ENCODE measurements around the gene SLCO3A1. TPM values are rescaled to one million over a fixed set of nuclear protein-coding genes. Genes with fewer than 3 reads are reported as not detected.
A peak's percentile ranks its signal among the peaks of the same experiment; 100 is the strongest.

The SLCO3A1 gene
- total RNA-seq, 1 donor from 2014 or later, result 6.3 TPM

DNA sequence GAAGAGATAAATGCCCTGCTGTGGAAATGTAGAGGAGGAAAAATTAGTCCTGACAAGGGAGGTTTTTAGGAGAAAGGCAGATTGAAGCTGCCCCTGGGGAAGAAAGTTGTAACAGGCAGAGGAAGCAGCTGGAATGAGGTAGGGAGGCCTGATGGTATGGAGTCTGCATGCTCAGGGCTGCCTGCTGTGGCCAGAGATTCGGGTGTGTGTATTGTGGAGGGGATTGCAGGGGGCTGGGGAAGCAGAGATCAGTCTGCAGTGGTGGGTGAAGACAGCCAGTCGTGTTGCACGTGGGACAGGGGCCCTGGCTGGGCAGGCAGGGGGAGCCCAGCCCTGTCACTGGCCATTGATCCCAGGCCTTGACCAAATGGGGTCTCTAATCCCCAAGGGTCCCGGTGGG lies 96.5 kb downstream of the SLCO3A1 start:
- Mint-ChIP-seq H3K27ac (ENCODE audit: unreplicated experiment) (no peak overlapping the region), H3K4me3 (no peak overlapping the region), H3K4me1 (peaks cover 37% of the 10 kb centered on the region), H3K36me3 (ENCODE audit: low read depth) (no peaks in the 10 kb centered on the region), H3K27me3 (ENCODE audit: low read depth) (peaks cover 5% of the 10 kb centered on the region), H3K9me3 (no peaks in the 10 kb centered on the region)
- TF ChIP-seq, protein P1, sequence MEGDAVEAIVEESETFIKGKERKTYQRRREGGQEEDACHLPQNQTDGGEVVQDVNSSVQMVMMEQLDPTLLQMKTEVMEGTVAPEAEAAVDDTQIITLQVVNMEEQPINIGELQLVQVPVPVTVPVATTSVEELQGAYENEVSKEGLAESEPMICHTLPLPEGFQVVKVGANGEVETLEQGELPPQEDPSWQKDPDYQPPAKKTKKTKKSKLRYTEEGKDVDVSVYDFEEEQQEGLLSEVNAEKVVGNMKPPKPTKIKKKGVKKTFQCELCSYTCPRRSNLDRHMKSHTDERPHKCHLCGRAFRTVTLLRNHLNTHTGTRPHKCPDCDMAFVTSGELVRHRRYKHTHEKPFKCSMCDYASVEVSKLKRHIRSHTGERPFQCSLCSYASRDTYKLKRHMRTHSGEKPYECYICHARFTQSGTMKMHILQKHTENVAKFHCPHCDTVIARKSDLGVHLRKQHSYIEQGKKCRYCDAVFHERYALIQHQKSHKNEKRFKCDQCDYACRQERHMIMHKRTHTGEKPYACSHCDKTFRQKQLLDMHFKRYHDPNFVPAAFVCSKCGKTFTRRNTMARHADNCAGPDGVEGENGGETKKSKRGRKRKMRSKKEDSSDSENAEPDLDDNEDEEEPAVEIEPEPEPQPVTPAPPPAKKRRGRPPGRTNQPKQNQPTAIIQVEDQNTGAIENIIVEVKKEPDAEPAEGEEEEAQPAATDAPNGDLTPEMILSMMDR (conservative IDR thresholded peaks at IDR 0.05), result no peak
- DNase-seq (ENCODE audit: low read depth, low spot score), result no peak

- peaks cover 5% of the 10 kb centered on the region for H3K27me3 Mint-ChIP-seq (ENCODE audit: low read depth)
- no peak for DNase-seq (ENCODE audit: low read depth, low spot score)
- H3K36me3 Mint-ChIP-seq (ENCODE audit: low read depth), result no peaks in the 10 kb centered on the region
- H3K4me3 Mint-ChIP-seq, result no peak overlapping the region
- peaks cover 32% of the 10 kb centered on the region for H3K4me1 Mint-ChIP-seq
- TF ChIP-seq, protein P1 (conservative IDR thresholded peaks at IDR 0.05), result peak; percentile 45
- H3K9me3 Mint-ChIP-seq, result no peaks in the 10 kb centered on the region
- H3K27ac Mint-ChIP-seq (ENCODE audit: unreplicated experiment), result no peak overlapping the region
Observed at GRCh38 chr15:91950631-91951329, 97.3 kb downstream of the SLCO3A1 start.

GRCh38 chr15:91952216-91952615 lies 98.7 kb downstream of the SLCO3A1 start:
- Mint-ChIP-seq H3K4me3 (no peak overlapping the region), H3K36me3 (ENCODE audit: low read depth) (no peaks in the 10 kb centered on the region), H3K27ac (ENCODE audit: unreplicated experiment) (no peak overlapping the region), H3K9me3 (no peaks in the 10 kb centered on the region), H3K27me3 (ENCODE audit: low read depth) (peaks cover 5% of the 10 kb centered on the region), H3K4me1 (peaks cover 26% of the 10 kb centered on the region)
- TF ChIP-seq, protein P1 (conservative IDR thresholded peaks at IDR 0.05), result no peak
- DNase-seq (ENCODE audit: low read depth, low spot score), result no peak

GRCh38 chr15:91953432-91953831 lies 99.9 kb downstream of the SLCO3A1 start:
- no peak overlapping the region for H3K27ac Mint-ChIP-seq (ENCODE audit: unreplicated experiment)
- peaks cover under 1% of the 10 kb centered on the region for H3K27me3 Mint-ChIP-seq (ENCODE audit: low read depth)
- peaks cover 14% of the 10 kb centered on the region for H3K4me1 Mint-ChIP-seq
- no peaks in the 10 kb centered on the region for H3K36me3 Mint-ChIP-seq (ENCODE audit: low read depth)
- TF ChIP-seq, protein P1 (conservative IDR thresholded peaks at IDR 0.05), result no peak
- H3K9me3 Mint-ChIP-seq, result no peaks in the 10 kb centered on the region
- no peak for DNase-seq (ENCODE audit: low read depth, low spot score)
- no peak overlapping the region for H3K4me3 Mint-ChIP-seq

DNA sequence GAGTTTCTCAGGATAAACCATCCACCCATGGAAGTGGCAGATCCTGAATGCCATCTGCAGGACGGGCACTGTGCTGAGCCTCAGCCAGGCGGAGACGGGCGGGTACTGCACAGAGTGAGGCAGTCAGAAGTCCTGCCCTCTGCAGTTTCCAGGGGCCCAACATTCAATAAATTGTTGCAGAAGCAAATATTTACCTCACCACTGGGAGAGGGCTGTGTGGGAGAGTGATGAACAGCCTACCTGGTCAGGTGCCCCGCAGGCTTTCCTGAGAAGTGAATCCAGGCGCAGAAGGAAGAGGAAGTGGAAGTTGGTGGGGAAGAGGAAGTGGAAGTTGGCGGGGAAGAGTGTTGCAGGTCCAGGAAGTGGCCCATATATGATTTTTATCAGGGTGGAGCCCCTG lies 100.8 kb downstream of the SLCO3A1 start:
- Mint-ChIP-seq H3K9me3 (no peaks in the 10 kb centered on the region), H3K27me3 (ENCODE audit: low read depth) (no peaks in the 10 kb centered on the region), H3K27ac (ENCODE audit: unreplicated experiment) (no peak overlapping the region), H3K36me3 (ENCODE audit: low read depth) (no peaks in the 10 kb centered on the region), H3K4me3 (no peak overlapping the region), H3K4me1 (peaks cover 14% of the 10 kb centered on the region)
- TF ChIP-seq, protein P1 (conservative IDR thresholded peaks at IDR 0.05), result no peak
- no peak for DNase-seq (ENCODE audit: low read depth, low spot score)
